ENCODE measurements around the gene PRX.
A peak's percentile ranks its signal among the peaks of the same experiment; 100 is the strongest.

The PRX gene

DNA sequence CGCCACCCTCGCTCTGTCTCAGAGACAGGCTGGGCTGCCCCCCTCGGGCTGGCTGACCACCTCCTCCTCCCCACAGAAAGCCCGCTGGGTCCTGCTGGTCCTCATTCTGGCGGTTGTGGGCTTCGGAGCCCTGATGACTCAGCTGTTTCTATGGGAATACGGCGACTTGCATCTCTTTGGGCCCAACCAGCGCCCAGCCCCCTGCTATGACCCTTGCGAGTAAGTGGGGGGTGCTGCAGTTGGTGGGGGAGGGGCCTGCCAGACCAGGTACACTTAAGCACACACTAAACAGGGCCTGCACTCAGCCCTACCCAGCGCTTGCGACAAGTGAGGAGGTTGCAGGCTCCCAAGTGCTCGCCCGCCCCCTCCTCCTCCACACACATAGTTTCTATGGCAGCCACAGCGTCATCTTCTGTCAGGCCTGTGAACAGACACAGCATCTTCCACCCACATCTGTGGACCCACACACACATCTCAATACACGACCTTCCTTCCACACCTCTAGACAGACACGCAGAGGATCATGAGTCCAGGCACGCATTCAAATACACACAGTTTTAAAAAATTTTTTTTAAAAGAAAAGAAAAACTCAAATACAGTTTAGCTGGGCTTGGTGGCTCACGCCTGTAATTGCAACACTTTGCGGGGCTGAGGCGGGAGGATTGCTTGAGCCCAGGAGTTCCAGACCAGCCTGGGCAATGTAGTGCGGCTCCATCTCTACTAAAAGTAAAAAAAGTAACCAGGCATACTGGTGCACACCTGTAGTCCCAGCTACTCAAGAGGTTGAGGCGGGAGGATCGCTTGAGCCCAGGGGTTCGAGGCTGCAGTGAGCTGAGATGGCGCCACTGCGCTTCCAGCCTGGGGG, 46.2 kb downstream of the PRX start:
- no peak for DNase-seq (ENCODE audit: low spot score)

DNA sequence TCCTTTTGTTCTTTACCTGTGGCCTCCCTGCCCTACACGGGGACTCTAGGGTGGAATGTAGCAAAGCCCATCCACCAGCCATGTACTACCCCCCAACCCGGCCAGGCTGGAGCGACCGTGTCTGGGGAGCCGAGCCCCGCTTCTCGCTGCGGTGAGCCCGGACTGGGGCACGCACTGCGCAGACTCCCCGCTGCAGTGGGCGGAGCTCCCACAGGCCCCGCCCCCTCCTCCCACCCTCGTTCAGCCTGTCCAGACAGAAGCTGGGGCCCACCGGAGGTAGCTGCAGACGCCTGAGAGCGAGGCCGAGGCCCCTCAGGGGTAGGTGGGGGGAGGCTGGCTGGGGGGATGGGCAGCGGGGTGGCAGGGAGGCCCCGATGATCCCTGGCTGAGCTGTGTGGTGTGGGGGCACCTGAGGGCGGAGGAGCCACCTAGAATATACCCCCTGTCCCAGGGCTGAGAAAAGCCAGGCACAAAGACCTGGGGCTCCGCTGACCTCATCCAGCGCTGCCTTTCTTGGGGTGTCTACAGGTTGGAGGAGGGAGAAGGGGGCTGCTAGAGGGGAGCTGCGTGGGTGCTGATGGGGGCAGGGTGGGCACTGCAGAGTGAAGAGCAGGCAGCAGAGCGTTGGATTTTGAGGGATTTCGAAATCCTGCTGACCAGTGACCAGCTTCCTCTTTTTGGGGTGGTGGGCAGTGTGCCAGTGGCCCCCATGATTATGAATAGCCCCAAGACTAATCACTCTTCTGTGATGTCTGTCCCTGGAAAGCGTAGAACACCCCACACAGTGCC, 47.4 kb downstream of the PRX start:
- peak; percentile 73 for DNase-seq (ENCODE audit: low spot score)

- no peak for DNase-seq (ENCODE audit: low spot score)
Measured at GRCh38 chr19:40365010-40365409, 48.2 kb downstream of the PRX start.

DNA sequence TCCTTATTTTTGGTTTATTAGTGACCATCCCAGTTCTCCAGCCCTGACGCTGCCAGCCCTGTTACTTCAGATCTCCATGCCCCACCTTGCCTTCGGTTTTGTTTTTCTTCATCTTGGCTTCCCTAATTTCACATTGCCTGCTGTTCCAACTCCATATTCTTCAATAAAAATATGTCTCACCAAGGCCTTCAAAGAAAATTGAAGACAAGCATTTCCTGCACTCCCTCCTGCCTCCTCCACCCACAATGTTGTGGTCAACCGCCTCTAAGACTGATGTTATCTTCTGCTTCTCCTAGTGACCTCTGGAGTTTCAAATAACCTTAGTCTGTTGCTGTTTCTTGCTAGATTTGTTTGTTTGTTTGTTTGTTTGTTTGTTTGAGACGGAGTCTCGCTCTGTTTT, 50.1 kb downstream of the PRX start:
- no peak for DNase-seq (ENCODE audit: low spot score)

GRCh38 chr19:40362160-40362559, 51.0 kb downstream of the PRX start:
- DNase-seq (ENCODE audit: low spot score): no peak

DNA sequence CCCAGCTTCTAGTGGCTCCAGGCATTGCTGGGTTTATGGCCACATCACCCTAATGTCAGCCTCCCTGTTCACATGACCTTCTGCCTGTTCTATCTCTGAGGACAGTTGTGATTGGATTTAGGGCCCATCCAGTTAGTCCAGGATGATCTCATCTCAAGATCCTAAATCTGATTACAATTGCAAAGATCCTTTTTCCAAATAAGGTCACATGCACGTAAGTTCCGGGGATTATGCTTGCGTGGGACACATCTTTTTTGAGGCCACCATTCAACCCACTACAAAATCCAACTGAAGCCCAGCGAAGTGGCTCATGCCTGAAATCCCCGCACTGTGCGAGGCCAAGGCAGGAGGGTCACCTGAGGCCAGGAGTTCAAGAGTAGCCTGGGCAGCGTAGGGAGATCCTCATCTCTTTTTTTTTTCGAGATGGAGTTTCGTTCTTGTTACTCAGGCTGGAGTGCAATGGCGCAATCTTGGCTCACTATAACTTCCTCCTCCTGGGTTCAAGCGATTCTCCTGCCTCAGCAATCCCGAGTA, 52.4 kb downstream of the PRX start:
- no peak for DNase-seq (ENCODE audit: low spot score)

GRCh38 chr19:40360020-40360707, 53.0 kb downstream of the PRX start:
- no peak for DNase-seq (ENCODE audit: low spot score)

DNA sequence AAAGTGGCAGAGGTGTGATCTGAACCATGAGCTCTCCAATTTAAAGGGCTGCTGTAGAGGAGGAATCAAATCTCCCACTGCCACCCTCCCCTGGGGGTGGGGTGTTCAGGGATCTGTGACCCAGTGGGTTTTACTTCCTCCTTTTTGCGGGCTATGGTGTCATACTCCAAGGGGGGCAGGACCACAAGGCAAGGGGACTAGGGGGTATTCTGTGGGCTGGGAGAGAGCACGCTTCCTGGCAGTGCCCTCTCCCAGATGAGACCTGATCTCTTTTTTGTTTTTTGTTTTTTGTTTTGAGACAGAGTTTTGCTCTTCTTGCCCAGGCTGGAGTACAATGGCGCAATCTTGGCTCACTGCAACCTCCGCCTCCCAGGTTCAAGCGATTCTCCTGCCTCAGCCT, 54.4 kb downstream of the PRX start:
- no peak for DNase-seq (ENCODE audit: low spot score)

DNA sequence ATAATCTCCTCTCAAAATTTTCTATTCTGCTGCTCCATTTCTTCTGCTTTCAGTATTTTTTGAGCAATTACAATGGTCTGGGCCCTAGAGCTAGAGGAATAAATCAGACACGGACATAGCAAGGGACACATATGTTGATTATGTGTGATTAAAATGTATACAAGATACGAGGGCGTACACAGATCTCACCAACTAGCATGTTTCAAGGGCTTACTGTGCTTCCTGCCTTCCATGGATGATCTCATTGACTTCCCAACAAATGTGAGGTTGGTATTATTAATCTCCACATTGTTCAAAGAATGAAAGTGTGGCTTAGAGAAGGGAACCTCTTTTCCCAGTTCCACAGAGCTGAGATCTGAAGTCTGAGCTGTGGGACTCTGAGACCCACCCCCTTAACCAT, 55.5 kb downstream of the PRX start:
- DNase-seq (ENCODE audit: low spot score): no peak

- DNase-seq (ENCODE audit: low spot score): no peak
Measured at GRCh38 chr19:40356681-40357595, 56.2 kb downstream of the PRX start.

- DNase-seq (ENCODE audit: low spot score): no peak
Measured at GRCh38 chr19:40355975-40356680, 57.0 kb downstream of the PRX start.

DNA sequence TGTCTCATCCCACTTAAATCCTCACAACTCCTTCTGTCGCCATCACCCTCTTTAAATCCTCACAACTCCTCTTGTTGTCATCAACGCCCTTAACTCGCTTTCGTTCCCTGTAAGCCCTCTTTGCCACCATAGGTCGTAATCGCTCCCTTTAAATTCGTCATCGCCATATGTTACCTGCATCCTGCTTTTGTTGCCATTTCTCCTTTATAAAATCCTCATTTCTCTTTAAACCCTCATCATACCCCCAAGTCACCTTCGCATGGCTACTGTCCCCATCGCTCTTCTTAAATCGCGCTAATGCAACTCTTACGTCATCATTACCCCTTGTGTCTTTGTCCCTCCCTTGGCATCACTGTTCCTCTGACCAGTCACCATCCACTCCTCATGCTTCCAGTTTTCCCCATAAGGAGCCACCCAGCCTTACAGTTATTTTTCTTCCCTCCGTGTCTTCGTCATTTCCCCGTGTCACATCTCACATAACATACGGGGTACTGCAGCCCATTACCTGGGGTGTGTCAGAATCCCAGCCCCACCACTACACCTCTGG, 64.1 kb downstream of the PRX start:
- peak; percentile 35 for DNase-seq (ENCODE audit: low spot score)

DNA sequence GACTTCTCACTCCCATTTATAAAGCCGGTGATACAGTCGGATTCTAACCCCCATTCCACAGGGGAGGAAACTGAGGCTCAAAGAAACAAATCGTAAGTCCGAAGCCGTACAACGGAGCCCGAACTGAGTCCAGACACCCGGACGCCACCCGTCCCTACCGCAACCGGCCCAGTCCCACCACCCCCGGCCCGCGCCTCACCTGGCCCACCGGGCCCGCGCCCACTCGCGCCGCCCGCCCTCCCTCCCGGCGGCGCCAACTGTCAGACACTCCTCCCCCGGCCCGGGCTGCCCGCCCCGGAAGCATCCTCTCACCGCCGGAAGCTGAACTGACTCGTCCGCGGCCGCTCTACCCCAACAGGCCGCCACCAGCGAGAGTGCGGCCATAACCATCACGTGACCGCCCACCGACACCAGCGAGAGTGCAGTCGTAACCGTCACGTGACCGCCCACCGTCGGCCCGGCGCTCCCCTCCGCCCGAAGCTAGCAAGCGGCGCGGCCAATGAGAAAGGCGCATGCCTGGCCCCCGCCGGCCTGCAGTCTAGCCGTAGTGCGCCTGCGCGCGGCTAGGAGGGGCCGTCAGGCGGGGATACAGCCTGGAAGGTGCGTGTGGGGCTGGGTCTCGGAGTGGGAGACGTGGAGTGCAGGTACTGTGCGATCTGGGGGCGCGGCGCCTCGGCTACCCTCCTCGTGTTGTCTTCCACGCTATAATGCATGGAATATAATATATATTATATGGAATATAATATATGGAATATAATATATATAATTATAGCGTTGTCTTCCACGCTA, 64.9 kb downstream of the PRX start, which contains the start of the genes C19orf47 and PLD3:
C19orf47 (minus strand) TSS at position 273 of the 789 bp plus-strand sequence. CDS start 6,540 bp downstream, outside the sequence.
PLD3 (plus strand) TSS at position 571 of the 789 bp plus-strand sequence. CDS start 17,789 bp downstream, outside the sequence.
- DNase-seq (ENCODE audit: low spot score): peak; percentile 99

- DNase-seq (ENCODE audit: low spot score): no peak
Measured at GRCh38 chr19:40344422-40344821, 68.8 kb downstream of the PRX start.

Measured in hematopoietic multipotent progenitor cell treated with erythropoietin and hydrocortisone succinate and interleukin-3 and kit ligand, for 15 days (in vitro differentiated cells).